HepG2 (cell line): Measurements from ENCODE around the gene SIAH2. TPM values are rescaled to one million over a fixed set of nuclear protein-coding genes. Genes with fewer than 3 reads are reported as not detected.

Experiments
- BORCS8-MEF2B ChIP-seq: sonication (generic); formaldehyde crosslinking; IDR thresholded peaks from 2 replicates; pipeline ENCODE4 v1.8.0; 2022; ENCODE audit warnings: mild to moderate bottlenecking, missing genetic modification reagents
- CBFB ChIP-seq: sonication (generic); formaldehyde crosslinking; IDR thresholded peaks from 2 replicates; pipeline ENCODE4 v1.4.0; 2020; ENCODE audit warnings: missing genetic modification reagents
- CERS6 ChIP-seq: sonication (generic); formaldehyde crosslinking; IDR thresholded peaks from 2 replicates; pipeline ENCODE4 v1.5.0; 2020; ENCODE audit warnings: missing genetic modification reagents
- ELF3 ChIP-seq: IDR thresholded peaks from 2 replicates; pipeline ENCODE4 v1.6.1; 2016; ENCODE audit warnings: missing genetic modification reagents, missing compliant biosample characterization
- FOSL1 ChIP-seq: sonication (generic); formaldehyde crosslinking; IDR thresholded peaks from 2 replicates; pipeline ENCODE4 v1.9.0; 2021; ENCODE audit warnings: missing genetic modification reagents, borderline replicate concordance
- HDAC2 ChIP-seq: sonication (generic); formaldehyde crosslinking; IDR thresholded peaks from 2 replicates; pipeline ENCODE4 v1.4.0; 2020; ENCODE audit warnings: missing genetic modification reagents
- IRF2 ChIP-seq: IDR thresholded peaks from 2 replicates; pipeline ENCODE4 v1.6.1; 2018; ENCODE audit warnings: missing genetic modification reagents, missing compliant biosample characterization
- JDP2 ChIP-seq: sonication (generic); formaldehyde crosslinking; IDR thresholded peaks from 2 replicates; pipeline ENCODE4 v1.8.1; 2022; ENCODE audit warnings: missing genetic modification reagents, borderline replicate concordance
- KAT8 ChIP-seq: IDR thresholded peaks from 2 replicates; pipeline ENCODE4 v1.6.1; 2016; ENCODE audit warnings: missing genetic modification reagents, missing compliant biosample characterization
- MBD4 ChIP-seq: IDR thresholded peaks from 2 replicates; pipeline ENCODE4 v1.6.1; 2012; ENCODE audit warnings: low read length, inconsistent platforms, borderline replicate concordance
- PATZ1 ChIP-seq: sonication (generic); formaldehyde crosslinking; IDR thresholded peaks from 2 replicates; pipeline ENCODE4 v1.4.0; 2020; ENCODE audit warnings: missing genetic modification reagents
- PCBP1 ChIP-seq: fragments of 200-400 bp; formaldehyde crosslinking; IDR thresholded peaks from 2 replicates; pipeline ENCODE4 v1.6.1; 2017; ENCODE audit warnings: mild to moderate bottlenecking, low read depth, low read length, borderline replicate concordance
- PTBP1 ChIP-seq: fragments of 200-400 bp; formaldehyde crosslinking; IDR thresholded peaks from 2 replicates; pipeline ENCODE4 v1.6.1; 2018; ENCODE audit warnings: low read length, low read depth; ENCODE audit not compliant: poor library complexity, severe bottlenecking
- REPIN1 ChIP-seq: sonication (generic); formaldehyde crosslinking; IDR thresholded peaks from 2 replicates; pipeline ENCODE4 v1.8.0; 2022; ENCODE audit warnings: missing genetic modification reagents, low read depth, mild to moderate bottlenecking, borderline replicate concordance
- SALL2 ChIP-seq: sonication (generic); formaldehyde crosslinking; IDR thresholded peaks from 2 replicates; pipeline ENCODE4 v1.8.1; 2023; ENCODE audit warnings: mild to moderate bottlenecking, missing genetic modification reagents, inconsistent platforms
- SNAPC2 ChIP-seq: sonication (generic); formaldehyde crosslinking; IDR thresholded peaks from 2 replicates; pipeline ENCODE4 v1.8.1; 2022; ENCODE audit warnings: mild to moderate bottlenecking, missing genetic modification reagents
- ZBTB20 ChIP-seq: sonication (generic); formaldehyde crosslinking; IDR thresholded peaks from 2 replicates; pipeline ENCODE4 v1.8.1; 2023; ENCODE audit warnings: missing genetic modification reagents, low read depth, mild to moderate bottlenecking, borderline replicate concordance
- ZBTB3 ChIP-seq: sonication (generic); formaldehyde crosslinking; IDR thresholded peaks from 2 replicates; pipeline ENCODE4 v1.4.0; 2020; ENCODE audit warnings: low read depth, mild to moderate bottlenecking, moderate library complexity, missing genetic modification reagents, borderline replicate concordance
- ZFY ChIP-seq: sonication (generic); formaldehyde crosslinking; IDR thresholded peaks from 2 replicates; pipeline ENCODE4 v1.4.0; 2020; ENCODE audit warnings: missing genetic modification reagents
- ZNF572 ChIP-seq: sonication (generic); formaldehyde crosslinking; IDR thresholded peaks from 2 replicates; pipeline ENCODE4 v1.5.1; 2020; ENCODE audit warnings: mild to moderate bottlenecking, missing genetic modification reagents
- ZNF597 ChIP-seq: sonication (generic); formaldehyde crosslinking; IDR thresholded peaks from 2 replicates; pipeline ENCODE4 v1.5.0; 2020; ENCODE audit warnings: missing genetic modification reagents
- ZNF761 ChIP-seq: sonication (generic); formaldehyde crosslinking; conservative IDR thresholded peaks from 2 replicates; pipeline ENCODE4 v1.4.0; 2020; ENCODE audit warnings: mild to moderate bottlenecking, missing genetic modification reagents
- polyA plus RNA-seq, 8 experiments: library from polyadenylated mRNA; depleted of rRNA in 3 of 8; stranded (reverse) in 7 of 8; unstranded in 1 of 8; fragments of >200 nt; fragmentation: Illumina TruSeq in 4 of 8; extraction: Trizol in 4 of 8; gene quantifications; 2 replicates each; pipeline versions ENCODE4 v1.2.1 to v1.2.3, GENCODE V29; 2011 to 2016; ENCODE audit warnings: low read depth in 4 of 8, missing spikeins in 1 of 8, mixed read lengths in 1 of 8; ENCODE audit not compliant: insufficient read depth in 1 of 8
- total RNA-seq, 5 experiments: library from RNA; depleted of rRNA; stranded (reverse); fragments of >200 nt; fragmentation: Illumina TruSeq; extraction: Trizol; gene quantifications; 2 replicates each; pipeline ENCODE4 v1.2.3, GENCODE V29; 2016; ENCODE audit warnings: low read depth in 1 of 5
- TF ChIP-seq, protein P1 (sequence below): sonication (generic); formaldehyde crosslinking; IDR thresholded peaks from 2 replicates; pipeline ENCODE4 v1.5.1; 2020; ENCODE audit warnings: mild to moderate bottlenecking, missing genetic modification reagents, moderate library complexity

Gene SIAH2
- total and polyA plus RNA-seq, 2 of the 13 experiments (the other 11 are each of a cell fraction or from before 2014, with no cell fraction given): 71.8 to 117 TPM

- TF ChIP-seq IRF2 (peak; percentile 48; the same call in 1 of the 2 replicates), ZNF761 (CRISPR knock-in tag) (no peak), PTBP1 (peak; percentile 61), JDP2 (CRISPR knock-in tag) (no peak), PCBP1 (0 out of 2 replicates have a peak, but pooled peaks have one; percentile 38), SNAPC2 (CRISPR knock-in tag) (no peak), ELF3 (CRISPR knock-in tag) (no peak), ZNF597 (CRISPR knock-in tag) (no peak), KAT8 (CRISPR knock-in tag) (peak; percentile 47; the same call in 1 of the 2 replicates), SALL2 (no peak), CERS6 (CRISPR knock-in tag) (no peak), ZBTB20 (CRISPR knock-in tag) (no peak), MBD4 (no peak), HDAC2 (CRISPR knock-in tag) (no peak), FOSL1 (CRISPR knock-in tag) (no peak), ZNF572 (CRISPR knock-in tag) (no peak), ZFY (CRISPR knock-in tag) (peak; percentile 56; the same call in 1 of the 2 replicates), PATZ1 (CRISPR knock-in tag) (0 out of 2 replicates have a peak, but pooled peaks have one; percentile 39), CBFB (CRISPR knock-in tag) (peak; percentile 34; the same call in 1 of the 2 replicates), REPIN1 (0 out of 2 replicates have a peak, but pooled peaks have one; percentile 47), BORCS8-MEF2B (CRISPR knock-in tag) (peak; percentile 55), ZBTB3 (CRISPR knock-in tag) (no peak)
- TF ChIP-seq, protein P1, sequence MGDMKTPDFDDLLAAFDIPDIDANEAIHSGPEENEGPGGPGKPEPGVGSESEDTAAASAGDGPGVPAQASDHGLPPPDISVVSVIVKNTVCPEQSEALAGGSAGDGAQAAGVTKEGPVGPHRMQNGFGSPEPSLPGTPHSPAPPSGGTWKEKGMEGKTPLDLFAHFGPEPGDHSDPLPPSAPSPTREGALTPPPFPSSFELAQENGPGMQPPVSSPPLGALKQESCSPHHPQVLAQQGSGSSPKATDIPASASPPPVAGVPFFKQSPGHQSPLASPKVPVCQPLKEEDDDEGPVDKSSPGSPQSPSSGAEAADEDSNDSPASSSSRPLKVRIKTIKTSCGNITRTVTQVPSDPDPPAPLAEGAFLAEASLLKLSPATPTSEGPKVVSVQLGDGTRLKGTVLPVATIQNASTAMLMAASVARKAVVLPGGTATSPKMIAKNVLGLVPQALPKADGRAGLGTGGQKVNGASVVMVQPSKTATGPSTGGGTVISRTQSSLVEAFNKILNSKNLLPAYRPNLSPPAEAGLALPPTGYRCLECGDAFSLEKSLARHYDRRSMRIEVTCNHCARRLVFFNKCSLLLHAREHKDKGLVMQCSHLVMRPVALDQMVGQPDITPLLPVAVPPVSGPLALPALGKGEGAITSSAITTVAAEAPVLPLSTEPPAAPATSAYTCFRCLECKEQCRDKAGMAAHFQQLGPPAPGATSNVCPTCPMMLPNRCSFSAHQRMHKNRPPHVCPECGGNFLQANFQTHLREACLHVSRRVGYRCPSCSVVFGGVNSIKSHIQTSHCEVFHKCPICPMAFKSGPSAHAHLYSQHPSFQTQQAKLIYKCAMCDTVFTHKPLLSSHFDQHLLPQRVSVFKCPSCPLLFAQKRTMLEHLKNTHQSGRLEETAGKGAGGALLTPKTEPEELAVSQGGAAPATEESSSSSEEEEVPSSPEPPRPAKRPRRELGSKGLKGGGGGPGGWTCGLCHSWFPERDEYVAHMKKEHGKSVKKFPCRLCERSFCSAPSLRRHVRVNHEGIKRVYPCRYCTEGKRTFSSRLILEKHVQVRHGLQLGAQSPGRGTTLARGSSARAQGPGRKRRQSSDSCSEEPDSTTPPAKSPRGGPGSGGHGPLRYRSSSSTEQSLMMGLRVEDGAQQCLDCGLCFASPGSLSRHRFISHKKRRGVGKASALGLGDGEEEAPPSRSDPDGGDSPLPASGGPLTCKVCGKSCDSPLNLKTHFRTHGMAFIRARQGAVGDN (CRISPR knock-in tag): peak; percentile 88
These were observed 59.1 kb downstream of the SIAH2 start, which contains the start of gene ERICH6 (continued) for GRCh38 chr3:150703756-150704344.
